GM19023 (cell line): ENCODE measurements around the gene NRN1.

Source experiments
- ATAC-seq: cut with Tn5 transposase; IDR thresholded peaks from one replicate; pipeline ENCODE4 v1.9.1; 2021; ENCODE audit warnings: mild to moderate bottlenecking, moderate library complexity; ENCODE audit not compliant: unreplicated experiment

The NRN1 gene

GRCh38 chr6:6002848-6003620 is 3.7 kb downstream of the NRN1 start:
- no peak for ATAC-seq

GRCh38 chr6:6002005-6002847 is 4.5 kb downstream of the NRN1 start:
- ATAC-seq: no peak

GRCh38 chr6:6001443-6001842 is 5.3 kb downstream of the NRN1 start:
- ATAC-seq: no peak

GRCh38 chr6:5999688-6000608 is 6.8 kb downstream of the NRN1 start:
- ATAC-seq: no peak

GRCh38 chr6:5998711-5999687 is 7.7 kb downstream of the NRN1 start:
- ATAC-seq: no peak

- ATAC-seq: no peak
Observed at GRCh38 chr6:5998236-5998635, 8.5 kb downstream of the NRN1 start.

- no peak for ATAC-seq
Observed at GRCh38 chr6:5997420-5997987, 9.2 kb downstream of the NRN1 start.

GRCh38 chr6:5996714-5997419 is 9.9 kb downstream of the NRN1 start:
- no peak for ATAC-seq

- ATAC-seq: no peak
Observed at GRCh38 chr6:5995949-5996713, 10.6 kb downstream of the NRN1 start.

GRCh38 chr6:5995658-5995948 is 11.1 kb downstream of the NRN1 start:
- ATAC-seq: no peak

GRCh38 chr6:5994999-5995657 is 11.6 kb downstream of the NRN1 start:
- ATAC-seq: no peak

- ATAC-seq: no peak
Observed at GRCh38 chr6:5994234-5994998, 12.3 kb downstream of the NRN1 start.

- no peak for ATAC-seq
Observed at GRCh38 chr6:5992551-5993225, 14.0 kb downstream of the NRN1 start.

- ATAC-seq: no peak
Observed at GRCh38 chr6:5990786-5991185, 15.9 kb downstream of the NRN1 start.

GRCh38 chr6:5989141-5989723 is 17.5 kb downstream of the NRN1 start:
- no peak for ATAC-seq

- no peak for ATAC-seq
Observed at GRCh38 chr6:5986861-5987260, 19.9 kb downstream of the NRN1 start.
